GM18508 (cell line): ENCODE measurements around the gene MLLT3.

Experiments
- ATAC-seq: cut with Tn5 transposase; IDR thresholded peaks from one replicate; pipeline ENCODE4 v1.9.1; 2021; ENCODE audit warnings: moderate number of reproducible peaks; ENCODE audit not compliant: insufficient read depth, unreplicated experiment

MLLT3 gene

GRCh38 chr9:20630241-20630943 lies 8.1 kb upstream of the MLLT3 start:
- ATAC-seq, result no peak

- no peak for ATAC-seq
Observed at GRCh38 chr9:20625003-20625349, 2.7 kb upstream of the MLLT3 start.

GRCh38 chr9:20624201-20625002 lies 2.1 kb upstream of the MLLT3 start:
- ATAC-seq, result no peak

GRCh38 chr9:20623748-20624124 lies 1.4 kb upstream of the MLLT3 start:
- ATAC-seq, result no peak

GRCh38 chr9:20623021-20623747 lies 885 bp upstream of the MLLT3 start:
- ATAC-seq, result no peak

GRCh38 chr9:20621471-20622329 lies 599 bp downstream of the MLLT3 start:
- ATAC-seq, result peak; percentile 3

GRCh38 chr9:20620650-20621470 lies 1.4 kb downstream of the MLLT3 start:
- ATAC-seq, result no peak

GRCh38 chr9:20619487-20620200 lies 2.7 kb downstream of the MLLT3 start:
- no peak for ATAC-seq

GRCh38 chr9:20618361-20618802 lies 3.9 kb downstream of the MLLT3 start:
- ATAC-seq, result no peak

GRCh38 chr9:20616808-20617207 lies 5.5 kb downstream of the MLLT3 start:
- no peak for ATAC-seq

GRCh38 chr9:20614602-20615216 lies 7.6 kb downstream of the MLLT3 start:
- no peak for ATAC-seq

GRCh38 chr9:20611691-20612287 lies 10.5 kb downstream of the MLLT3 start:
- ATAC-seq, result no peak

- no peak for ATAC-seq
Observed at GRCh38 chr9:20610591-20610990, 11.7 kb downstream of the MLLT3 start.

GRCh38 chr9:20608582-20608981 lies 13.7 kb downstream of the MLLT3 start:
- no peak for ATAC-seq

- no peak for ATAC-seq
Observed at GRCh38 chr9:20606652-20607051, 15.6 kb downstream of the MLLT3 start.

GRCh38 chr9:20604562-20604961 lies 17.7 kb downstream of the MLLT3 start:
- peak; percentile 80 for ATAC-seq

GRCh38 chr9:20603524-20604268 lies 18.6 kb downstream of the MLLT3 start:
- ATAC-seq, result no peak
